SK-N-SH (cell line): ENCODE data around the gene MAEA. TPM values are rescaled to one million over a fixed set of nuclear protein-coding genes. Genes with fewer than 3 reads are reported as not detected.

ENCODE experiments used
- CTCF ChIA-PET: fragments of 300-600, 350-600 bp; formaldehyde crosslinking; extraction: SDS; loops from one replicate; lab custom pipeline; 2021; lab: Yijun Ruan, JAX
- POLR2A ChIA-PET: fragments of 350-600 bp; sonication (Branson Sonifier 250); formaldehyde crosslinking; extraction: SDS; loops from one replicate; lab custom pipeline; 2020; ENCODE audit warnings: antibody characterized with exemption, inconsistent platforms; lab: Yijun Ruan, JAX
- DNase-seq: peaks from one replicate; pipeline ENCODE4 v3.0.0; 2012
- H2AFZ ChIP-seq: fragments of 200-600 bp; sonication (generic); 2 replicates; pipeline ENCODE4 v1.8.1; 2016; ENCODE audit warnings: antibody characterized with exemption, mild to moderate bottlenecking, low read depth
- H3F3A ChIP-seq: fragments of 200-600 bp; sonication (generic); replicated peaks from 2 replicates; pipeline ENCODE3; 2016; ENCODE audit warnings: antibody characterized with exemption, mild to moderate bottlenecking; ENCODE audit not compliant: insufficient read depth
- H3K27ac ChIP-seq, 2 experiments: fragments of 200-500 bp in 1 of 2; fragments of 200-600 bp in 1 of 2; sonication (Bioruptor generic) in 1 of 2; sonication (generic), shearing (Covaris generic) in 1 of 2; 2 replicates each; pipeline versions ENCODE4 v1.5.1 to v1.6.1; 2014 to 2016; ENCODE audit warnings: low read depth in 2 of 2, inconsistent platforms in 1 of 2, low read length in 1 of 2, mild to moderate bottlenecking in 1 of 2, mixed read lengths in 1 of 2
- H3K27me3 ChIP-seq: fragments of 200-600 bp; sonication (generic), shearing (Covaris generic); 2 replicates; pipeline ENCODE4 v1.6.1; 2016; ENCODE audit warnings: mixed run types; ENCODE audit not compliant: insufficient read depth
- H3K36me3 ChIP-seq, 2 experiments: fragments of 200-500 bp in 1 of 2; fragments of 200-600 bp in 1 of 2; sonication (Bioruptor generic) in 1 of 2; sonication (generic) in 1 of 2; replicated peaks in 1 of 2; 2 replicates each; pipeline versions ENCODE3 to v1.5.1; 2014 to 2016; ENCODE audit warnings: low read length in 1 of 2, mild to moderate bottlenecking in 1 of 2; ENCODE audit not compliant: insufficient read depth in 2 of 2, control insufficient read depth in 1 of 2
- H3K4me1 ChIP-seq, 2 experiments: fragments of 200-500 bp in 1 of 2; fragments of 200-600 bp in 1 of 2; sonication (Bioruptor generic) in 1 of 2; sonication (generic), shearing (Covaris generic) in 1 of 2; 2 replicates each; pipeline versions ENCODE4 v1.5.1 to v1.6.1; 2014 to 2016; ENCODE audit warnings: low read depth in 1 of 2, low read length in 1 of 2, mixed run types in 1 of 2; ENCODE audit not compliant: insufficient read depth in 2 of 2, control insufficient read depth in 1 of 2
- H3K4me2 ChIP-seq: fragments of 200-600 bp; sonication (generic), shearing (Covaris generic); 2 replicates; pipeline ENCODE4 v1.6.1; 2017; ENCODE audit warnings: mixed run types
- H3K4me3 ChIP-seq, 2 experiments: fragments of 200-500 bp in 1 of 2; fragments of 200-600 bp in 1 of 2; sonication (Bioruptor generic) in 1 of 2; sonication (generic), shearing (Covaris generic) in 1 of 2; 2 replicates each; pipeline versions ENCODE4 v1.5.1 to v1.8.1; 2014 to 2016; ENCODE audit warnings: low read depth in 2 of 2, inconsistent platforms in 1 of 2, low read length in 1 of 2, mild to moderate bottlenecking in 1 of 2, mixed read lengths in 1 of 2, moderate library complexity in 1 of 2
- H3K79me2 ChIP-seq: fragments of 200-600 bp; sonication (generic); 2 replicates; pipeline ENCODE4 v1.8.1; 2017; ENCODE audit warnings: mild to moderate bottlenecking; ENCODE audit not compliant: insufficient read depth
- H3K9ac ChIP-seq: fragments of 200-600 bp; sonication (generic); 2 replicates; pipeline ENCODE4 v1.6.1; 2017; ENCODE audit warnings: mixed run types
- H3K9me2 ChIP-seq: fragments of 200-600 bp; sonication (generic); 2 replicates; pipeline ENCODE4 v1.6.1; 2017; ENCODE audit warnings: mixed run types
- H3K9me3 ChIP-seq: fragments of 200-600 bp; sonication (generic); 2 replicates; pipeline ENCODE4 v1.6.1; 2017; ENCODE audit warnings: mixed run types, mild to moderate bottlenecking, moderate library complexity
- H4K20me1 ChIP-seq: fragments of 200-600 bp; sonication (generic); 2 replicates; pipeline ENCODE4 v1.6.1; 2017; ENCODE audit warnings: mild to moderate bottlenecking, mixed run types; ENCODE audit not compliant: insufficient read depth
- ELF1 ChIP-seq: IDR thresholded peaks from 2 replicates; pipeline ENCODE4 v1.4.0; 2012
- EZH2phosphoT487 ChIP-seq: fragments of 200-600 bp; sonication (generic); IDR thresholded peaks from 2 replicates; pipeline ENCODE4 v1.6.1; 2017; ENCODE audit warnings: low read depth, mixed run types, mild to moderate bottlenecking, antibody characterized with exemption, moderate library complexity, borderline replicate concordance
- GABPA ChIP-seq: IDR thresholded peaks from 2 replicates; pipeline ENCODE4 v1.4.0; 2012; ENCODE audit warnings: low read depth, mild to moderate bottlenecking
- NRF1 ChIP-seq: IDR thresholded peaks from 2 replicates; pipeline ENCODE4 v1.6.1; 2012; ENCODE audit warnings: low read depth, mild to moderate bottlenecking, low read length
- RAD21 ChIP-seq: IDR thresholded peaks from 2 replicates; pipeline ENCODE4 v1.6.1; 2012; ENCODE audit warnings: mild to moderate bottlenecking, low read length
- RCOR1 ChIP-seq: fragments of 150-350 bp; IDR thresholded peaks from 2 replicates; pipeline ENCODE4 v1.6.1; 2017; ENCODE audit warnings: antibody characterized with exemption, low read length
- REST ChIP-seq: IDR thresholded peaks from 2 replicates; pipeline ENCODE4 v1.6.1; 2012; ENCODE audit warnings: mild to moderate bottlenecking, low read depth, low read length, moderate library complexity
- RFX5 ChIP-seq: IDR thresholded peaks from 2 replicates; pipeline ENCODE4 v1.6.1; 2012; ENCODE audit warnings: mild to moderate bottlenecking, improper control_type of control experiment, low read length
- SMC3 ChIP-seq: IDR thresholded peaks from 2 replicates; pipeline ENCODE4 v1.6.1; 2012; ENCODE audit warnings: low read depth, low read length, improper control_type of control experiment
- TAF1 ChIP-seq: IDR thresholded peaks from 2 replicates; pipeline ENCODE4 v1.6.1; 2012; ENCODE audit warnings: low read depth, mild to moderate bottlenecking, low read length, moderate library complexity, borderline replicate concordance
- USF1 ChIP-seq: IDR thresholded peaks from 2 replicates; pipeline ENCODE4 v1.4.0; 2012; ENCODE audit warnings: low read depth, borderline replicate concordance
- USF2 ChIP-seq: fragments of 150-350 bp; IDR thresholded peaks from 2 replicates; pipeline ENCODE4 v1.6.1; 2017; ENCODE audit warnings: antibody characterized with exemption, low read length, low read depth, borderline replicate concordance
- YY1 ChIP-seq: IDR thresholded peaks from 2 replicates; pipeline ENCODE4 v1.4.0; 2012; ENCODE audit warnings: low read depth, mild to moderate bottlenecking
- ZBTB33 ChIP-seq: IDR thresholded peaks from 2 replicates; pipeline ENCODE4 v1.4.0; 2012; ENCODE audit warnings: low read depth, borderline replicate concordance
- WGBS: methylation state at CpG from one replicate; pipeline ENCODE4 v1.1.6; 2017; ENCODE audit warnings: low lambda C conversion rate; 5-methylcytosine and 5-hydroxymethylcytosine counted together
- polyA plus RNA-seq, 3 experiments: library from polyadenylated mRNA; depleted of rRNA; stranded (reverse); fragments of >200 nt; gene quantifications; 2 replicates each; pipeline ENCODE4 v1.2.3, GENCODE V29; 2012

Gene MAEA
- polyA plus RNA-seq, 1 of the 3 experiments (the other 2 are of a cell fraction), result 128 TPM

- TF ChIP-seq SMC3 (no peak), RFX5 (no peak)
Observed at GRCh38 chr4:1376391-1376840, 86.7 kb downstream of the MAEA start (continued).

GRCh38 chr4:1376841-1377605 is 87.3 kb downstream of the MAEA start:
- Histone ChIP-seq H3K4me3 (no peak overlapping the region), H3K27ac (no peak overlapping the region), H3K36me3 (peaks cover 5 to 42% of the 10 kb centered on the region in 2 experiments), H3K4me2 (no peak overlapping the region), H3F3A (no peaks in the 10 kb centered on the region), H3K4me1 (no peaks in the 10 kb centered on the region), H3K9me2 (no peaks in the 10 kb centered on the region), H3K9me3 (no peaks in the 10 kb centered on the region), H3K27me3 (no peaks in the 10 kb centered on the region), H4K20me1 (no peaks in the 10 kb centered on the region), H3K9ac (no peak overlapping the region), H3K79me2 (no peaks in the 10 kb centered on the region), H2AFZ (no peak overlapping the region)
- no peak for DNase-seq
- 80% methylated on average over 9 of the region's 32 CpGs for WGBS
- ChIA-PET CTCF (interaction anchor here (0.6 to 2.4 kb wide), 3 partner anchors 21 to 1083 kb away, joined by 3 to 5 read pairs (median 4); no protein-coding TSS in a partner anchor), POLR2A (no interaction called here)
- TF ChIP-seq NRF1, result no peak

GRCh38 chr4:1377606-1378261 is 88.0 kb downstream of the MAEA start:
- CTCF ChIA-PET, result interaction anchor here (0.6 to 2.4 kb wide), 3 partner anchors 22 to 1082 kb away, joined by 3 to 5 read pairs (median 4); no protein-coding TSS in a partner anchor
- H3K4me2 ChIP-seq, result no peak overlapping the region
- H3K27me3 ChIP-seq, result no peaks in the 10 kb centered on the region
- H3K79me2 ChIP-seq, result no peaks in the 10 kb centered on the region
- no peak overlapping the region for H2AFZ ChIP-seq
- no peaks in the 10 kb centered on the region for H3K9me3 ChIP-seq
- H4K20me1 ChIP-seq, result no peaks in the 10 kb centered on the region
- peaks cover 3 to 46% of the 10 kb centered on the region in 2 experiments for H3K36me3 ChIP-seq
- no peak for TF ChIP-seq ZBTB33
- no peak for TF ChIP-seq EZH2phosphoT487
- TF ChIP-seq REST, result no peak
- no peak for TF ChIP-seq GABPA
- no peak for TF ChIP-seq SMC3
- TF ChIP-seq RAD21, result no peak
- TF ChIP-seq USF2, result no peak
- TF ChIP-seq RCOR1, result no peak
- no peak for TF ChIP-seq ELF1
- no peak for TF ChIP-seq YY1
- no peak for TF ChIP-seq USF1
- no peak for TF ChIP-seq TAF1
- TF ChIP-seq, all 33 proteins: peak for 0
- no peak overlapping the region for H3K27ac ChIP-seq
- H3K9me2 ChIP-seq, result no peaks in the 10 kb centered on the region
- H3K4me3 ChIP-seq, result no peak overlapping the region
- no peaks in the 10 kb centered on the region for H3K4me1 ChIP-seq
- H3F3A ChIP-seq, result no peaks in the 10 kb centered on the region
- POLR2A ChIA-PET, result no interaction called here
- 98% methylated on average over 7 of the region's 19 CpGs for whole genome bisulfite sequencing
- DNase-seq, result no peak
- H3K9ac ChIP-seq, result no peak overlapping the region
